Mucosa of rectum (tissue), 2 donors: ENCODE measurements around the gene LCN2.

Experiments
- H3K27ac ChIP-seq, 2 donors: one replicate each; pipeline ENCODE4 v1.7.0; 2013; ENCODE audit warnings: inconsistent platforms in 2 of 2, low read depth in 2 of 2, low read length in 2 of 2
- H3K27me3 ChIP-seq, 2 donors: one replicate each; pipeline ENCODE4 v1.7.0; 2013; ENCODE audit warnings: low read length in 2 of 2; ENCODE audit not compliant: control insufficient read depth in 2 of 2, insufficient read depth in 2 of 2
- H3K36me3 ChIP-seq, 2 donors: one replicate each; pipeline ENCODE4 v1.7.0; 2013; ENCODE audit warnings: low read length in 2 of 2; ENCODE audit not compliant: control insufficient read depth in 2 of 2, insufficient read depth in 2 of 2
- H3K4me1 ChIP-seq, 2 donors: one replicate each; pipeline ENCODE4 v1.7.0; 2013; ENCODE audit warnings: low read length in 2 of 2, mild to moderate bottlenecking in 1 of 2; ENCODE audit not compliant: control insufficient read depth in 2 of 2, insufficient read depth in 2 of 2
- H3K4me3 ChIP-seq, 2 donors: one replicate each; pipeline ENCODE4 v1.7.0; 2013; ENCODE audit warnings: low read length in 2 of 2
- H3K9ac ChIP-seq, 2 donors: one replicate each; pipeline ENCODE4 v1.7.0; 2013; ENCODE audit warnings: low read length in 2 of 2, low read depth in 1 of 2, mild to moderate bottlenecking in 1 of 2
- H3K9me3 ChIP-seq, 2 donors: one replicate each; pipeline ENCODE4 v1.7.0; 2013; ENCODE audit warnings: low read length in 2 of 2; ENCODE audit not compliant: control insufficient read depth in 2 of 2
- donor health status: healthy.
- donor health status: Normal muscosa, but diverticular disease.

The LCN2 gene

GRCh38 chr9:128160603-128160987 is 11.3 kb downstream of the LCN2 start:
- Histone ChIP-seq H3K9me3 (no peaks in the 10 kb centered on the region), H3K27ac (peak overlapping the region in 1 of 2 donors; percentile 65), H3K27me3 (no peaks in the 10 kb centered on the region), H3K36me3 (peaks cover 10 to 16% of the 10 kb centered on the region in 2 donors), H3K9ac (peak overlapping the region; percentile 77 to 79), H3K4me3 (peak overlapping the region; percentile 72 to 85), H3K4me1 (peaks cover 12 to 13% of the 10 kb centered on the region in 2 donors)

DNA sequence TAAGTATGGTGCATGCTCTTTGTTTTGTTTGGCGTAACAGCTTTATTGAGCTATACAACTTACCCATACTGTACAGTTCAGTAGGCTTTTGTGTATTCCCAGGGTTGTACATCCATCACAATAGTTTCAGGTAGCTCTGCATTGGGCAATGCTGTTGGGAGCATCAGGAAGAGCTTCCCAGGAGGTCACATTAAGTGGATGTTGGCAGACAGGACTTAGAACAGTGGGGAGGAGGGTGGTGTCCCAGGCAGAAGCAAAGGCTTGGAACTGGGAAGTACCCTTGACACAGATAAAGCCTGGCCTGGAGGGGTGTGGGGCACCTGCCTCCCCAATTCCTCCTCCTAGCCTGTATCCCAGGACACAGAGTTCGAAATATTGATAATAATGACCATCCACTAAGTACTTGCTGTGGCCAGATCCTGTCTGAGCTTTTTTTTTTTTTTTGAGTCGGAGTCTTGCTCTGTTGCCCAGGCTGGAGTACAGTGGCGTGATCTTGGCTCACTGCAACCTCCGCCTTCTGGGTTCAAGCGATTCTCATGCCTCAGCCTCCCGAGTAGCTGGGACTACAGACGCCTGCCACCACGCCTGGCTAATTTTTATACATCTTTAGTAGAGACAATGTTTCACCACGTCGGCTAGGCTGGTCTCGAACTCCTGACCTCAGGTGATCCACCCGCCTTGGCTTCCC is 12.1 kb downstream of the LCN2 start:
- Histone ChIP-seq H3K4me1 (peaks cover 12 to 13% of the 10 kb centered on the region in 2 donors), H3K9ac (peak overlapping the region in 1 of 2 donors; percentile 77), H3K27me3 (no peaks in the 10 kb centered on the region), H3K27ac (no peak overlapping the region), H3K9me3 (no peaks in the 10 kb centered on the region), H3K36me3 (peaks cover 12 to 23% of the 10 kb centered on the region in 2 donors), H3K4me3 (peak overlapping the region in 1 of 2 donors; percentile 85)

GRCh38 chr9:128162215-128163026 is 13.2 kb downstream of the LCN2 start:
- H3K27ac ChIP-seq, result no peak overlapping the region
- H3K9ac ChIP-seq, result no peak overlapping the region
- H3K4me1 ChIP-seq, result peaks cover 12 to 13% of the 10 kb centered on the region in 2 donors
- H3K27me3 ChIP-seq, result no peaks in the 10 kb centered on the region
- H3K9me3 ChIP-seq, result no peaks in the 10 kb centered on the region
- peaks cover 20 to 33% of the 10 kb centered on the region in 2 donors for H3K36me3 ChIP-seq
- no peak overlapping the region for H3K4me3 ChIP-seq

DNA sequence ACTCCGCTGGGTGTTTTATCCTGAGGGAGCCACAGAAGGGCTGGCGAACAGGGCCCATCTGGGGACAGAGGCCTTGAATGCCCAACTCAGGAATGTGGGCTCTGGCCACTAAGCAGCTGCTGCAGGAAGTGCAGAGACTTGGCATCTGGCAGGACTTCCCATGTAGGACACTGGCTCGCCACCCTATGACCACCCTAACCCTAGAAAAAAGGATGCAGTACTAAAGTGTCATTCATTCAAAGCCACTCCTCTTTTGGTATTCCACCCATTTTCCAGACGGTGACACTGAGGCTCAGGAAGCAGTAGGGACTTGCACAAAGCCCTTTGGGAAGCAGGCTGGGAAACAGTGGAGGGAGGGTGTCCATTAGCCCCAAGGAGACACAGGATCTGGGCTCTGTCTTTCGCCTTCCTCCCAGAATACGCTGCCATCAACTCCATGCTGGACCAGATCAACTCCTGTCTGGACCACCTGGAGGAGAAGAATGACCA is 13.8 kb downstream of the LCN2 start:
- Histone ChIP-seq H3K27ac (no peak overlapping the region), H3K9ac (no peak overlapping the region), H3K36me3 (peaks cover 26 to 39% of the 10 kb centered on the region in 2 donors), H3K4me3 (no peak overlapping the region), H3K27me3 (no peaks in the 10 kb centered on the region), H3K9me3 (no peaks in the 10 kb centered on the region), H3K4me1 (peaks cover 12 to 13% of the 10 kb centered on the region in 2 donors)

- Histone ChIP-seq H3K9ac (no peak overlapping the region), H3K36me3 (peaks cover 29 to 43% of the 10 kb centered on the region in 2 donors), H3K9me3 (no peaks in the 10 kb centered on the region), H3K4me3 (no peak overlapping the region), H3K27ac (no peak overlapping the region), H3K4me1 (peaks cover 12 to 13% of the 10 kb centered on the region in 2 donors), H3K27me3 (no peaks in the 10 kb centered on the region)
Observed at GRCh38 chr9:128163523-128164306, 14.5 kb downstream of the LCN2 start.

GRCh38 chr9:128164307-128164885 is 15.1 kb downstream of the LCN2 start:
- Histone ChIP-seq H3K9me3 (no peaks in the 10 kb centered on the region), H3K4me3 (no peak overlapping the region), H3K9ac (no peak overlapping the region), H3K27me3 (no peaks in the 10 kb centered on the region), H3K4me1 (peaks cover 10% of the 10 kb centered on the region in 2 donors), H3K36me3 (peaks cover 36 to 50% of the 10 kb centered on the region in 2 donors), H3K27ac (no peak overlapping the region)

- Histone ChIP-seq H3K4me3 (no peak overlapping the region), H3K9ac (no peak overlapping the region), H3K36me3 (peaks cover 44 to 55% of the 10 kb centered on the region in 2 donors), H3K27me3 (no peaks in the 10 kb centered on the region), H3K9me3 (no peaks in the 10 kb centered on the region), H3K27ac (no peak overlapping the region), H3K4me1 (peaks cover 2% of the 10 kb centered on the region in 2 donors)
Observed at GRCh38 chr9:128166169-128166568, 16.9 kb downstream of the LCN2 start.

GRCh38 chr9:128167209-128167608 is 18.0 kb downstream of the LCN2 start:
- Histone ChIP-seq H3K27ac (no peak overlapping the region), H3K36me3 (peaks cover 43 to 54% of the 10 kb centered on the region in 2 donors), H3K4me3 (no peak overlapping the region), H3K9ac (no peak overlapping the region), H3K9me3 (no peaks in the 10 kb centered on the region), H3K27me3 (no peaks in the 10 kb centered on the region), H3K4me1 (no peaks in the 10 kb centered on the region)

DNA sequence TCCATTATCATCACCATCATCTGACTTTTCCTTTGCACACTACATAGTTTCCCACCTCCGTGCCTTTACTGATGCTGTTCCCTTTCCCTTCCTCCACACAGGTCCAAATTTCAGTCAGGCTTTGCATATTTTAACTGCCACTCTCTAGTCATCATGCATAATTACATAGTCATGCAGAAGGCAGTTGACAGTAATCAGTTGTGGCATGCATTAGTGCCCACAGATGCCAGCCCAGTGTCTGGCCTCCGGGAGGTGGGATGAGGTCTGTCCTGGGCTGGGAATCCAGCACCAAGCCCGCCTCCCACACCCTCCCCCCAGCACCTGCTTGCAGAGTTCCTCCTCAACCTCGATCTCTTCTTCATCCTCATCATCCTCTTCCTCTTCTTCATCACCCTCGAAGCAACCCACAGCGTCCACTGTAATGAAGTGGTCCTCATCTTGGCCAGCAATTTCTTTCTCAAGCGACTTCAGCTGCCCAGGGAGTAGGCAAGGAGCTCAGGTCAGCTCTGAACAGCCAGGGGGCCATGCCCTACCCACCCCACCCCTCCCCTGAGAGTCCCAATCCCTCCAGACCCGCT is 19.6 kb downstream of the LCN2 start:
- Histone ChIP-seq H3K36me3 (peaks cover 41 to 48% of the 10 kb centered on the region in 2 donors), H3K9ac (no peak overlapping the region)

More for the DNA sequence above, 19.6 kb downstream of the LCN2 start:
- Histone ChIP-seq H3K27me3 (no peaks in the 10 kb centered on the region), H3K9me3 (no peaks in the 10 kb centered on the region), H3K4me1 (no peaks in the 10 kb centered on the region), H3K27ac (no peak overlapping the region), H3K4me3 (no peak overlapping the region)
